HepG2 (cell line): Measurements from ENCODE around the gene DLX6. TPM values are rescaled to one million over a fixed set of nuclear protein-coding genes. Genes with fewer than 3 reads are reported as not detected.

Source experiments
- AKAP8 ChIP-seq: sonication (generic); formaldehyde crosslinking; IDR thresholded peaks from 2 replicates; pipeline ENCODE4 v1.5.1; 2020; ENCODE audit warnings: mild to moderate bottlenecking, missing genetic modification reagents
- BHLHE40 ChIP-seq: IDR thresholded peaks from 2 replicates; pipeline ENCODE4 v1.6.1; 2011; ENCODE audit warnings: low read length, improper control_type of control experiment
- GFI1 ChIP-seq: sonication (generic); formaldehyde crosslinking; IDR thresholded peaks from 2 replicates; pipeline ENCODE4 v1.5.0; 2020; ENCODE audit warnings: missing genetic modification reagents, mild to moderate bottlenecking, borderline replicate concordance
- GTF3A ChIP-seq: sonication (generic); formaldehyde crosslinking; conservative IDR thresholded peaks from 2 replicates; pipeline ENCODE4 v1.4.0; 2020; ENCODE audit warnings: mild to moderate bottlenecking, missing genetic modification reagents
- HOXA5 ChIP-seq: sonication (generic); formaldehyde crosslinking; IDR thresholded peaks from 2 replicates; pipeline ENCODE4 v1.4.0; 2020; ENCODE audit warnings: missing genetic modification reagents
- KAT7 ChIP-seq: IDR thresholded peaks from 2 replicates; pipeline ENCODE4 v1.6.1; 2018; ENCODE audit warnings: borderline replicate concordance, missing compliant biosample characterization
- KAT8 ChIP-seq: IDR thresholded peaks from 2 replicates; pipeline ENCODE4 v1.6.1; 2016; ENCODE audit warnings: missing genetic modification reagents, missing compliant biosample characterization
- KLF13 ChIP-seq: sonication (generic); formaldehyde crosslinking; IDR thresholded peaks from 2 replicates; pipeline ENCODE4 v1.4.0; 2020; ENCODE audit warnings: mild to moderate bottlenecking, missing genetic modification reagents
- MIER3 ChIP-seq: IDR thresholded peaks from 2 replicates; pipeline ENCODE4 v1.6.1; 2016; ENCODE audit warnings: missing compliant biosample characterization, borderline replicate concordance
- MXD4 ChIP-seq: IDR thresholded peaks from 2 replicates; pipeline ENCODE4 v1.6.1; 2016; ENCODE audit warnings: mild to moderate bottlenecking, missing biosample characterization, missing genetic modification reagents
- NRL ChIP-seq: sonication (generic); formaldehyde crosslinking; IDR thresholded peaks from 2 replicates; pipeline ENCODE4 v1.5.0; 2020; ENCODE audit warnings: missing genetic modification reagents, mild to moderate bottlenecking, moderate library complexity, borderline replicate concordance
- RFX1 ChIP-seq: fragments of 450-650 bp; IDR thresholded peaks from 2 replicates; pipeline ENCODE4 v1.6.1; 2017
- TBP ChIP-seq: sonication (generic); formaldehyde crosslinking; IDR thresholded peaks from 2 replicates; pipeline ENCODE4 v1.5.0; 2020; ENCODE audit warnings: missing genetic modification reagents
- THAP11 ChIP-seq: IDR thresholded peaks from 2 replicates; pipeline ENCODE4 v1.6.1; 2016; ENCODE audit warnings: missing biosample characterization, missing genetic modification reagents
- TRIM24 ChIP-seq: sonication (generic); formaldehyde crosslinking; IDR thresholded peaks from 2 replicates; pipeline ENCODE4 v1.8.0; 2022; ENCODE audit warnings: mild to moderate bottlenecking, missing genetic modification reagents
- ZGPAT ChIP-seq: IDR thresholded peaks from 2 replicates; pipeline ENCODE4 v1.6.1; 2016; ENCODE audit warnings: mild to moderate bottlenecking
- ZHX2 ChIP-seq, 2 experiments: sonication (generic) in 1 of 2; formaldehyde crosslinking in 1 of 2; IDR thresholded peaks; 2 replicates each; pipeline versions ENCODE4 v1.6.1 to v1.9.0; 2014 to 2022; ENCODE audit warnings: antibody characterized with exemption in 1 of 2, borderline replicate concordance in 1 of 2, inconsistent platforms in 1 of 2, low read depth in 1 of 2, missing genetic modification reagents in 1 of 2
- ZNF124 ChIP-seq: sonication (generic); formaldehyde crosslinking; IDR thresholded peaks from 2 replicates; pipeline ENCODE4 v1.4.0; 2020; ENCODE audit warnings: missing genetic modification reagents
- ZNF230 ChIP-seq: sonication (generic); formaldehyde crosslinking; IDR thresholded peaks from 2 replicates; pipeline ENCODE4 v1.4.0; 2020; ENCODE audit warnings: mild to moderate bottlenecking, missing genetic modification reagents
- ZNF549 ChIP-seq: sonication (generic); formaldehyde crosslinking; IDR thresholded peaks from 2 replicates; pipeline ENCODE4 v1.5.0; 2020; ENCODE audit warnings: missing genetic modification reagents
- ZSCAN21 ChIP-seq: sonication (generic); formaldehyde crosslinking; IDR thresholded peaks from 2 replicates; pipeline ENCODE4 v1.8.0; 2022; ENCODE audit warnings: mild to moderate bottlenecking, missing genetic modification reagents, moderate library complexity, borderline replicate concordance
- polyA plus RNA-seq, 8 experiments: library from polyadenylated mRNA; depleted of rRNA in 3 of 8; stranded (reverse) in 7 of 8; unstranded in 1 of 8; fragments of >200 nt; fragmentation: Illumina TruSeq in 4 of 8; extraction: Trizol in 4 of 8; gene quantifications; 2 replicates each; pipeline versions ENCODE4 v1.2.1 to v1.2.3, GENCODE V29; 2011 to 2016; ENCODE audit warnings: low read depth in 4 of 8, missing spikeins in 1 of 8, mixed read lengths in 1 of 8; ENCODE audit not compliant: insufficient read depth in 1 of 8
- total RNA-seq, 5 experiments: library from RNA; depleted of rRNA; stranded (reverse); fragments of >200 nt; fragmentation: Illumina TruSeq; extraction: Trizol; gene quantifications; 2 replicates each; pipeline ENCODE4 v1.2.3, GENCODE V29; 2016; ENCODE audit warnings: low read depth in 1 of 5
- TF ChIP-seq, protein P1 (sequence below): sonication (generic); formaldehyde crosslinking; IDR thresholded peaks from 2 replicates; pipeline ENCODE4 v1.4.0; 2020; ENCODE audit warnings: mild to moderate bottlenecking, missing genetic modification reagents
- TF ChIP-seq, protein P2 (sequence below): sonication (generic); formaldehyde crosslinking; IDR thresholded peaks from 2 replicates; pipeline ENCODE4 v1.8.0; 2022; ENCODE audit warnings: missing genetic modification reagents, low read depth, mild to moderate bottlenecking, borderline replicate concordance

DLX6 gene
- total and polyA plus RNA-seq, 2 of the 13 experiments (the other 11 are each of a cell fraction or from before 2014, with no cell fraction given): 3.5 to 5.5 TPM

- TF ChIP-seq ZHX2 (IDR thresholded peaks at IDR 0.05; ENCODE audit: low read depth) (no peak), ZHX2 (CRISPR knock-in tag; IDR thresholded peaks at IDR 0.05; ENCODE audit: borderline replicate concordance) (no peak), HOXA5 (CRISPR knock-in tag) (no peak), NRL (CRISPR knock-in tag) (no peak), ZNF549 (CRISPR knock-in tag) (no peak), KAT8 (CRISPR knock-in tag) (peak; percentile 62), KLF13 (CRISPR knock-in tag) (no peak), MXD4 (no peak), BHLHE40 (peak; percentile 76), GTF3A (CRISPR knock-in tag) (no peak), RFX1 (no peak), ZNF230 (CRISPR knock-in tag) (no peak), ZGPAT (CRISPR knock-in tag) (peak; percentile 87), ZSCAN21 (CRISPR knock-in tag) (no peak), ZNF124 (CRISPR knock-in tag) (no peak), TBP (CRISPR knock-in tag) (no peak), MIER3 (CRISPR knock-in tag) (peak; percentile 89; the same call in 1 of the 2 replicates), THAP11 (CRISPR knock-in tag) (peak; percentile 69), TRIM24 (no peak), AKAP8 (peak; percentile 44; the same call in 1 of the 2 replicates), KAT7 (CRISPR knock-in tag) (no peak), GFI1 (peak; percentile 80; the same call in 1 of the 2 replicates)
- TF ChIP-seq, protein P1, sequence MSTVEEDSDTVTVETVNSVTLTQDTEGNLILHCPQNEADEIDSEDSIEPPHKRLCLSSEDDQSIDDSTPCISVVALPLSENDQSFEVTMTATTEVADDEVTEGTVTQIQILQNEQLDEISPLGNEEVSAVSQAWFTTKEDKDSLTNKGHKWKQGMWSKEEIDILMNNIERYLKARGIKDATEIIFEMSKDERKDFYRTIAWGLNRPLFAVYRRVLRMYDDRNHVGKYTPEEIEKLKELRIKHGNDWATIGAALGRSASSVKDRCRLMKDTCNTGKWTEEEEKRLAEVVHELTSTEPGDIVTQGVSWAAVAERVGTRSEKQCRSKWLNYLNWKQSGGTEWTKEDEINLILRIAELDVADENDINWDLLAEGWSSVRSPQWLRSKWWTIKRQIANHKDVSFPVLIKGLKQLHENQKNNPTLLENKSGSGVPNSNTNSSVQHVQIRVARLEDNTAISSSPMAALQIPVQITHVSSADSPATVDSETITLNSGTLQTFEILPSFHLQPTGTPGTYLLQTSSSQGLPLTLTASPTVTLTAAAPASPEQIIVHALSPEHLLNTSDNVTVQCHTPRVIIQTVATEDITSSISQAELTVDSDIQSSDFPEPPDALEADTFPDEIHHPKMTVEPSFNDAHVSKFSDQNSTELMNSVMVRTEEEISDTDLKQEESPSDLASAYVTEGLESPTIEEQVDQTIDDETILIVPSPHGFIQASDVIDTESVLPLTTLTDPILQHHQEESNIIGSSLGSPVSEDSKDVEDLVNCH: no peak
- TF ChIP-seq, protein P2, sequence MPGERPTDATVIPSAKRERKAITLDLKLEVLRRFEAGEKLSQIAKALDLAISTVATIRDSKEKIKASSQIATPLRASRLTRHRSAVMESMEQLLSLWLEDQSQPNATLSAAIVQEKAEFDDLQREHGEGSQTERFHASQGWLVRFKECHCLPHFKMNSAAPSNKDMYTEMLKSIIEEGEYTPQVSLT (CRISPR knock-in tag): no peak
Measured at GRCh38 chr7:96970739-96971138, 34.6 kb upstream of the DLX6 start (continued).
